MG63 (cell line): ENCODE results near the gene EXOC7. TPM values are rescaled to one million over a fixed set of nuclear protein-coding genes. Genes with fewer than 3 reads are reported as not detected.

Experiments
- total RNA-seq: library from RNA; depleted of rRNA; stranded (reverse); fragments of >200 nt; shearing (Covaris generic); gene quantifications from 2 replicates; pipeline ENCODE4 v1.2.3, GENCODE V29; 2014; ENCODE audit warnings: low replicate concordance; rRNA removed

EXOC7 gene
- total RNA-seq, 1 experiment from 2014 or later, result 81.8 TPM

Other genes starting within 250 kb of the EXOC7 start
- gene WBP2, start 248.5 kb downstream of the EXOC7 start, total RNA-seq, result 6.6 and 7.9 TPM in 2 replicates
- 40.4 and 54.2 TPM in 2 replicates for gene TRIM47, start 225.2 kb downstream of the EXOC7 start, total RNA-seq
- 27.6 and 49.4 TPM in 2 replicates for gene TRIM65, start 206.8 kb downstream of the EXOC7 start, total RNA-seq
- gene MRPL38, start 198.9 kb downstream of the EXOC7 start, total RNA-seq, result 75.8 and 100 TPM in 2 replicates
- gene FBF1, start 162.7 kb downstream of the EXOC7 start, total RNA-seq, result 13.4 and 15.2 TPM in 2 replicates
- 24.5 and 26.9 TPM in 2 replicates for gene ACOX1, start 124.6 kb downstream of the EXOC7 start, total RNA-seq
- 23.2 and 23.9 TPM in 2 replicates for gene TEN1, start 124.5 kb downstream of the EXOC7 start, total RNA-seq
- 1.3 and 6.4 TPM in 2 replicates for gene CDK3, start 102.9 kb downstream of the EXOC7 start, total RNA-seq
- not detected in 2 replicates for gene EVPL, start 76.5 kb downstream of the EXOC7 start, total RNA-seq
- 70.0 and 99.9 TPM in 2 replicates for gene SRP68, start 31.3 kb downstream of the EXOC7 start, total RNA-seq
- gene GALR2, start 29.0 kb downstream of the EXOC7 start, total RNA-seq, result not detected in 2 replicates
- gene ZACN, start 24.6 kb downstream of the EXOC7 start, total RNA-seq, result not detected in 2 replicates
- not detected in 2 replicates for gene FOXJ1, start 37.5 kb upstream of the EXOC7 start, total RNA-seq
- gene RNF157, start 136.7 kb upstream of the EXOC7 start, total RNA-seq, result 0.40 and 0.94 TPM in 2 replicates
- 1.2 and 7.0 TPM in 2 replicates for gene UBALD2, start 161.6 kb upstream of the EXOC7 start, total RNA-seq
- 0.92 and 3.4 TPM in 2 replicates for gene QRICH2, start 204.5 kb upstream of the EXOC7 start, total RNA-seq